ENCODE results near the gene STPG2. TPM values are rescaled to one million over a fixed set of nuclear protein-coding genes. Genes with fewer than 3 reads are reported as not detected.

Gene STPG2
- total RNA-seq, 2 donors from 2014 or later, result 0.19 TPM; not detected in 1

GRCh38 chr4:97990409-97990808, 152.9 kb downstream of the STPG2 start:
- TF ChIP-seq CTCF (IDR thresholded peaks at IDR 0.05), result no peak
- H3K4me3 ChIP-seq, result no peak overlapping the region
- no peaks in the 10 kb centered on the region for H3K4me1 ChIP-seq
- H3K27ac ChIP-seq, result no peak overlapping the region
- no peaks in the 10 kb centered on the region for H3K9me3 ChIP-seq
- no peak for DNase-seq
- no peaks in the 10 kb centered on the region for H3K27me3 ChIP-seq
- intact Hi-C loops (cut with DNase I), result no loop called here
- H3K36me3 ChIP-seq, result no peaks in the 10 kb centered on the region
- no peak overlapping the region for H3K9ac ChIP-seq (ENCODE audit: low read depth in 2 of 2, low read length in 2 of 2)

GRCh38 chr4:97987019-97987648, 156.1 kb downstream of the STPG2 start:
- DNase-seq, result no peak
- Histone ChIP-seq H3K36me3 (no peaks in the 10 kb centered on the region), H3K9ac (ENCODE audit: low read depth in 2 of 2, low read length in 2 of 2) (no peak overlapping the region), H3K27me3 (no peaks in the 10 kb centered on the region), H3K27ac (no peak overlapping the region), H3K4me1 (no peaks in the 10 kb centered on the region), H3K4me3 (no peak overlapping the region), H3K9me3 (no peaks in the 10 kb centered on the region)
- no peak for TF ChIP-seq CTCF (IDR thresholded peaks at IDR 0.05)
- intact Hi-C loops (cut with DNase I), result no loop called here

- Histone ChIP-seq H3K27me3 (no peaks in the 10 kb centered on the region), H3K9me3 (no peaks in the 10 kb centered on the region), H3K9ac (ENCODE audit: low read depth in 2 of 2, low read length in 2 of 2) (no peak overlapping the region), H3K27ac (no peak overlapping the region), H3K36me3 (no peaks in the 10 kb centered on the region), H3K4me1 (no peaks in the 10 kb centered on the region), H3K4me3 (no peak overlapping the region)
- no peak for DNase-seq
- no peak for TF ChIP-seq CTCF (IDR thresholded peaks at IDR 0.05)
- intact Hi-C loops (cut with DNase I), result no loop called here
These were observed 158.6 kb downstream of the STPG2 start for GRCh38 chr4:97984545-97985131.

- no peaks in the 10 kb centered on the region for H3K27me3 ChIP-seq
- no peaks in the 10 kb centered on the region for H3K36me3 ChIP-seq
- TF ChIP-seq CTCF (IDR thresholded peaks at IDR 0.05), result no peak
- no peak overlapping the region for H3K9ac ChIP-seq (ENCODE audit: low read depth in 2 of 2, low read length in 2 of 2)
- no peaks in the 10 kb centered on the region for H3K9me3 ChIP-seq
- intact Hi-C loops (cut with DNase I), result no loop called here
- DNase-seq, result no peak
- H3K4me1 ChIP-seq, result no peaks in the 10 kb centered on the region
- H3K4me3 ChIP-seq, result no peak overlapping the region
- no peak overlapping the region for H3K27ac ChIP-seq
These were observed 164.3 kb downstream of the STPG2 start for GRCh38 chr4:97978791-97979488.

GRCh38 chr4:97953171-97953941, 189.9 kb downstream of the STPG2 start:
- Histone ChIP-seq H3K9ac (ENCODE audit: low read depth in 2 of 2, low read length in 2 of 2) (no peak overlapping the region), H3K27ac (no peak overlapping the region), H3K4me3 (no peak overlapping the region), H3K4me1 (no peaks in the 10 kb centered on the region), H3K27me3 (no peaks in the 10 kb centered on the region), H3K9me3 (no peaks in the 10 kb centered on the region), H3K36me3 (no peaks in the 10 kb centered on the region)
- intact Hi-C loops (cut with DNase I), result no loop called here
- no peak for TF ChIP-seq CTCF (IDR thresholded peaks at IDR 0.05)
- no peak for DNase-seq
